HepG2 (cell line): ENCODE results near the gene ADAMTS18. TPM values are rescaled to one million over a fixed set of nuclear protein-coding genes. Genes with fewer than 3 reads are reported as not detected.

Source experiments
- ATAC-seq: fragments of 200-7000 bp; cut with Tn5 transposase; 3 replicates; pipeline ENCODE4 v1.9.1; 2020; ENCODE audit warnings: mild to moderate bottlenecking, moderate library complexity
- BruUV-seq: library from RNA; stranded (reverse); fragments of 400-500 nt; replicated peaks from 2 replicates; lab custom pipeline; 2021; lab: Mats Ljungman, UMichigan
- CTCF ChIA-PET: fragments of 300-600 bp; formaldehyde crosslinking; extraction: SDS; loops from one replicate; lab custom pipeline; 2021; ENCODE audit warnings: low total read pairs, inconsistent platforms, low intra/inter-chr PET ratio; lab: Yijun Ruan, JAX
- POLR2A ChIA-PET: fragments of 350-600 bp; sonication (Branson Sonifier 250); formaldehyde crosslinking; loops from one replicate; lab custom pipeline; 2020; ENCODE audit warnings: antibody characterized with exemption, inconsistent platforms; lab: Yijun Ruan, JAX
- DNase-seq: peaks from one replicate; pipeline ENCODE4 v3.0.0-alpha.2; 2015; ENCODE audit warnings: low spot score
- FAIRE-seq: peaks from 3 replicates; lab custom pipeline; 2011; peaks lifted over from hg19 to GRCh38; lab: Jason Lieb, UNC
- H2AFZ ChIP-seq: one replicate; pipeline ENCODE4 v1.6.1; 2011; ENCODE audit warnings: low read length, inconsistent platforms
- H3K27ac ChIP-seq: fragments of 300-600 bp; 3 replicates; pipeline ENCODE4 v1.8.0; 2011; ENCODE audit warnings: mixed run types, mild to moderate bottlenecking, mixed read lengths, low read length, inconsistent platforms; ENCODE audit not compliant: insufficient read depth; ENCODE audit errors: extremely low read length
- H3K27me3 ChIP-seq, 2 experiments: fragments of 200-600 bp in 1 of 2; 2 replicates in 1 of 2; 3 replicates in 1 of 2; pipeline versions ENCODE4 v1.6.0 to v1.8.0; 2011; ENCODE audit warnings: low read length in 2 of 2, mild to moderate bottlenecking in 2 of 2, moderate library complexity in 2 of 2, inconsistent platforms in 1 of 2; ENCODE audit not compliant: insufficient read depth in 2 of 2, control insufficient read depth in 1 of 2
- H3K36me3 ChIP-seq, 2 experiments: fragments of 200-600 bp in 1 of 2; replicated peaks in 1 of 2; 2 replicates in 1 of 2; 3 replicates in 1 of 2; pipeline versions ENCODE4 v1.5.1 to v1.8.0; 2011; ENCODE audit warnings: low read length in 2 of 2, inconsistent platforms in 1 of 2; ENCODE audit not compliant: insufficient read depth in 2 of 2, control insufficient read depth in 1 of 2
- H3K4me1 ChIP-seq: 2 replicates; pipeline ENCODE4 v1.5.1; 2012; ENCODE audit warnings: low read length, inconsistent platforms; ENCODE audit not compliant: insufficient read depth
- H3K4me2 ChIP-seq: 2 replicates; pipeline ENCODE4 v1.6.0; 2011; ENCODE audit warnings: low read depth, low read length, inconsistent platforms
- H3K4me3 ChIP-seq, 3 experiments: fragments of 200-600 bp in 1 of 3; sonication (generic), shearing (Covaris generic) in 1 of 3; replicated peaks in 1 of 3; 2 replicates each; pipeline ENCODE4 v1.5.1; 2011 to 2016; ENCODE audit warnings: low read length in 3 of 3, inconsistent platforms in 2 of 3, low read depth in 2 of 3, mild to moderate bottlenecking in 2 of 3, control low read depth in 1 of 3, mixed read lengths in 1 of 3; ENCODE audit not compliant: insufficient read depth in 1 of 3
- H3K79me2 ChIP-seq: one replicate; pipeline ENCODE4 v1.6.1; 2011; ENCODE audit warnings: low read length, inconsistent platforms; ENCODE audit not compliant: insufficient read depth
- H3K9ac ChIP-seq: 2 replicates; pipeline ENCODE4 v1.6.0; 2011; ENCODE audit warnings: mild to moderate bottlenecking, low read depth, low read length, inconsistent platforms; ENCODE audit not compliant: insufficient read depth
- H3K9me3 ChIP-seq: 2 replicates; pipeline ENCODE4 v1.5.1; 2012; ENCODE audit warnings: mild to moderate bottlenecking, low read length
- H4K20me1 ChIP-seq: 2 replicates; pipeline ENCODE4 v1.6.0; 2011; ENCODE audit warnings: inconsistent platforms, mild to moderate bottlenecking, low read length, moderate library complexity; ENCODE audit not compliant: insufficient read depth
- AKAP8 ChIP-seq: sonication (generic); formaldehyde crosslinking; IDR thresholded peaks from 2 replicates; pipeline ENCODE4 v1.5.1; 2020; ENCODE audit warnings: mild to moderate bottlenecking, missing genetic modification reagents
- BCLAF1 ChIP-seq: fragments of 450-650 bp; IDR thresholded peaks from 2 replicates; pipeline ENCODE4 v1.6.1; 2017; ENCODE audit warnings: mild to moderate bottlenecking
- CAMTA2 ChIP-seq: sonication (generic); formaldehyde crosslinking; IDR thresholded peaks from 2 replicates; pipeline ENCODE4 v1.4.0; 2020; ENCODE audit warnings: mild to moderate bottlenecking, missing genetic modification reagents, borderline replicate concordance
- KLF9 ChIP-seq: IDR thresholded peaks from 2 replicates; pipeline ENCODE4 v1.6.1; 2016; ENCODE audit warnings: low read depth
- REXO4 ChIP-seq: sonication (generic); formaldehyde crosslinking; IDR thresholded peaks from 2 replicates; pipeline ENCODE4 v1.8.0; 2022; ENCODE audit warnings: missing genetic modification reagents, mild to moderate bottlenecking, borderline replicate concordance
- TAF15 ChIP-seq: fragments of 200-400 bp; formaldehyde crosslinking; IDR thresholded peaks from one replicate; pipeline ENCODE4 v1.6.1; 2018; ENCODE audit warnings: mild to moderate bottlenecking, low read depth, low read length; ENCODE audit not compliant: poor library complexity, severe bottlenecking
- ZNF850 ChIP-seq: sonication (generic); formaldehyde crosslinking; conservative IDR thresholded peaks from 2 replicates; pipeline ENCODE4 v1.9.0; 2021; ENCODE audit warnings: mild to moderate bottlenecking, missing genetic modification reagents
- ZSCAN5A ChIP-seq: sonication (generic); formaldehyde crosslinking; IDR thresholded peaks from 2 replicates; pipeline ENCODE4 v1.8.0; 2022; ENCODE audit warnings: mild to moderate bottlenecking, missing genetic modification reagents, borderline replicate concordance
- WGBS: methylation state at CpG from one replicate; pipeline ENCODE4 v1.1.6; 2017; ENCODE audit warnings: low lambda C conversion rate; 5-methylcytosine and 5-hydroxymethylcytosine counted together
- in situ Hi-C: cut with HindIII; loops from 2 replicates; pipeline ENCODE4 v1.10.0; 2017; ENCODE audit warnings: low pct_unique_long_range_greater_than_20kb; ENCODE audit not compliant: extremely low pct_ligation_motif_present
- intact Hi-C: fragments of 100-400 bp; cut with micrococcal nuclease; formaldehyde crosslinking; loops from one replicate; pipeline ENCODE4 v1.10.0; 2022; ENCODE audit not compliant: unreplicated experiment
- polyA plus RNA-seq, 8 experiments: library from polyadenylated mRNA; depleted of rRNA in 3 of 8; stranded (reverse) in 7 of 8; unstranded in 1 of 8; fragments of >200 nt; fragmentation: Illumina TruSeq in 4 of 8; extraction: Trizol in 4 of 8; gene quantifications; 2 replicates each; pipeline versions ENCODE4 v1.2.1 to v1.2.3, GENCODE V29; 2011 to 2016; ENCODE audit warnings: low read depth in 4 of 8, missing spikeins in 1 of 8, mixed read lengths in 1 of 8; ENCODE audit not compliant: insufficient read depth in 1 of 8
- total RNA-seq, 5 experiments: library from RNA; depleted of rRNA; stranded (reverse); fragments of >200 nt; fragmentation: Illumina TruSeq; extraction: Trizol; gene quantifications; 2 replicates each; pipeline ENCODE4 v1.2.3, GENCODE V29; 2016; ENCODE audit warnings: low read depth in 1 of 5

Gene ADAMTS18
- total and polyA plus RNA-seq, 2 of the 13 experiments (the other 11 are each of a cell fraction or from before 2014, with no cell fraction given) = 0.01 TPM; not detected in 1

- no peak for ATAC-seq
- CTCF ChIA-PET = no interaction called here
- no TSS peak for BruUV-seq
Observed at GRCh38 chr16:77364770-77365169, 70.1 kb downstream of the ADAMTS18 start.

More at GRCh38 chr16:77364770-77365169, 70.1 kb downstream of the ADAMTS18 start:
- H3K36me3 ChIP-seq = no peaks in the 10 kb centered on the region
- H3K27me3 ChIP-seq = peaks cover 0 to 8% of the 10 kb centered on the region in 2 experiments; a peak in 1 of 5 replicates
- no peak overlapping the region for H3K27ac ChIP-seq
- H4K20me1 ChIP-seq = no peaks in the 10 kb centered on the region
- in situ Hi-C loops (no loop called here), intact Hi-C loops (no loop called here)
- FAIRE-seq (no peak), DNase-seq (no peak)
- WGBS = 35% methylated on average over 6 of the region's 6 CpGs
- TF ChIP-seq AKAP8 (CRISPR knock-in tag) (no peak), TAF15 (no peak), BCLAF1 (no peak), ZNF850 (CRISPR knock-in tag) (no peak), KLF9 (no peak), ZSCAN5A (no peak), REXO4 (no peak), CAMTA2 (CRISPR knock-in tag) (no peak)
- peaks cover 7% of the 10 kb centered on the region for H3K4me1 ChIP-seq
- no peak overlapping the region for H3K4me3 ChIP-seq
- H3K9me3 ChIP-seq = no peaks in the 10 kb centered on the region
- no peak overlapping the region for H3K9ac ChIP-seq
- H3K4me2 ChIP-seq = no peak overlapping the region
- no peaks in the 10 kb centered on the region for H3K79me2 ChIP-seq
- no peak overlapping the region for H2AFZ ChIP-seq
- POLR2A ChIA-PET = no interaction called here
